ENCODE data around the gene MPV17L. TPM values are rescaled to one million over a fixed set of nuclear protein-coding genes. Genes with fewer than 3 reads are reported as not detected.

The MPV17L gene
- total and polyA plus RNA-seq, 8 donors, result 0.58 to 7.0 (median 3.4) TPM

GRCh38 chr16:15457400-15457799 lies 61.8 kb downstream of the MPV17L start:
- no peak overlapping the region for H3K27ac ChIP-seq
- DNase-seq, result no peak
- TF ChIP-seq POLR2AphosphoS5 (IDR thresholded peaks at IDR 0.05) (no peak), CTCF (IDR thresholded peaks at IDR 0.05) (no peak), POLR2A (IDR thresholded peaks at IDR 0.05) (no peak), EP300 (IDR thresholded peaks at IDR 0.05) (no peak)
- WGBS, 5 donors, result 79 to 93% (median 82%) methylated on average over 3 of the region's 3 CpGs
- intact Hi-C loops (cut with DNase I; ENCODE audit: low total_unique reads), result no loop called here
- peaks cover 8 to 18% (median 9%) of the 10 kb centered on the region in 4 donors for H3K4me1 ChIP-seq
- H3K27me3 ChIP-seq, result no peaks in the 10 kb centered on the region
- no peaks in the 10 kb centered on the region for H3K9me3 ChIP-seq
- H3K36me3 ChIP-seq, result no peaks in the 10 kb centered on the region
- no peak overlapping the region for H3K4me3 ChIP-seq

GRCh38 chr16:15457958-15458357 lies 62.4 kb downstream of the MPV17L start:
- TF ChIP-seq POLR2AphosphoS5 (IDR thresholded peaks at IDR 0.05), result no peak
- TF ChIP-seq EP300 (IDR thresholded peaks at IDR 0.05), result no peak
- TF ChIP-seq POLR2A (IDR thresholded peaks at IDR 0.05), result no peak
- no peak for TF ChIP-seq CTCF (IDR thresholded peaks at IDR 0.05)
- no peaks in the 10 kb centered on the region for H3K9me3 ChIP-seq
- H3K27me3 ChIP-seq, result no peaks in the 10 kb centered on the region
- H3K4me3 ChIP-seq, result no peak overlapping the region
- intact Hi-C loops (cut with DNase I; ENCODE audit: low total_unique reads), result no loop called here
- DNase-seq, result no peak
- peaks cover 8 to 18% (median 9%) of the 10 kb centered on the region in 4 donors for H3K4me1 ChIP-seq
- no peaks in the 10 kb centered on the region for H3K36me3 ChIP-seq
- no peak overlapping the region for H3K27ac ChIP-seq
- 46 to 62% (median 59%) methylated on average over 4 of the region's 4 CpGs for WGBS, 5 donors

- TF ChIP-seq CTCF (IDR thresholded peaks at IDR 0.05) (no peak), POLR2A (IDR thresholded peaks at IDR 0.05) (no peak), POLR2AphosphoS5 (IDR thresholded peaks at IDR 0.05) (no peak), EP300 (IDR thresholded peaks at IDR 0.05) (no peak)
- Histone ChIP-seq H3K9me3 (no peaks in the 10 kb centered on the region), H3K4me1 (peaks cover 7 to 9% (median 8%) of the 10 kb centered on the region in 4 donors), H3K4me3 (no peak overlapping the region), H3K27ac (no peak overlapping the region), H3K36me3 (no peaks in the 10 kb centered on the region), H3K27me3 (no peaks in the 10 kb centered on the region)
- 81 to 100% (median 93%) methylated on average over 1 of the region's 1 CpG for WGBS, 5 donors
- intact Hi-C loops (cut with DNase I; ENCODE audit: low total_unique reads), result no loop called here
- no peak for DNase-seq
Observed at GRCh38 chr16:15459791-15460190, 64.2 kb downstream of the MPV17L start.

GRCh38 chr16:15460601-15461000 lies 65.0 kb downstream of the MPV17L start:
- WGBS, 5 donors, result 73 to 81% (median 80%) methylated on average over 3 of the region's 3 CpGs
- Histone ChIP-seq H3K27ac (no peak overlapping the region), H3K27me3 (no peaks in the 10 kb centered on the region), H3K4me3 (no peak overlapping the region), H3K4me1 (peaks cover 0 to under 1% (median under 1%) of the 10 kb centered on the region in 4 donors), H3K9me3 (no peaks in the 10 kb centered on the region), H3K36me3 (no peaks in the 10 kb centered on the region)
- no peak for TF ChIP-seq POLR2AphosphoS5 (IDR thresholded peaks at IDR 0.05)
- TF ChIP-seq POLR2A (IDR thresholded peaks at IDR 0.05), result no peak
- TF ChIP-seq EP300 (IDR thresholded peaks at IDR 0.05), result no peak
- TF ChIP-seq CTCF (IDR thresholded peaks at IDR 0.05), result no peak
- intact Hi-C loops (cut with DNase I; ENCODE audit: low total_unique reads), result no loop called here
- no peak for DNase-seq

Data from stomach (tissue), 9 donors.